HG03521 (cell line): ENCODE measurements around the gene FHIT.
"Not testable (repeated sequence)": the region's sequence is repeated elsewhere in the genome, so short reads cannot be mapped to it uniquely, and the experiment has no call there.

Experiments
- ATAC-seq: cut with Tn5 transposase; IDR thresholded peaks from one replicate; pipeline ENCODE4 v1.9.1; 2021; ENCODE audit warnings: mild to moderate bottlenecking, moderate library complexity; ENCODE audit not compliant: unreplicated experiment

The FHIT gene

DNA sequence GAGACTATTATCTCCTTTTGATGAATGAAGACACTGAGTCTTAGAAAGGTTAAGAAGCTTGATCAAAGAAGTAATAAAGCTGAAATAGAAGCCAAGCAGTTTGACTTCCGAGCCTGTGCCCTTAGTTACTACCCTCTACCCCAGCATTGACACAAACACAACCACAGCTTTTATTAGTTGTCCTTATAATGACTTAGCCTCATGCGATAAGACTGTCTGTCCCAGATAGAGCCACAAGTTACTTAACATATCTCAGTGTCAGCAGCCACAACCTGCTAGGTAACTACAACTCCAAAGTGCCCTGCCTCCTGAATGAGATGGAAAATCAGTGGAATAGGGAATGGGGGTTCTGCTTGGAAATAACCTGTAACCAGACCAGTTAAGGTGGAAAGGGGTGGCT lies 1419.9 kb downstream of the FHIT start:
- no peak for ATAC-seq

DNA sequence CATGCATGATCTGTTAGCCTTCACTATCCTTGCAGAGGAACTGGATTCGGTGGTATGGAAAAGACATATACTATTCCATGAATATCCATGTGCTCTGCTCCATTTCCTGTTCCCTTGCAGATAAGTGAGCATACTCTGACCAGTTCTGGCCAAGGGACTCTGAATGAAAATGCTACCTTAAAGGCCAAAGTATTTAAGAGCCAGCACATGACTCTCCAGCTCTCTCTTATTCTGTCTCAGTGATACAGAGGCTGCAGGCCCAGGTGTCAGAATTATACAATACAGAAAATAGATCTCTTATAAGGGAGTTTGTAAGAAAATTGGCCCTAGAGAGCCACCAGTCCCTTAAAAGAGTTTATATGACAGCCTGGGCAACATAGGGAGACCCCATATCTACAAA lies 1421.7 kb downstream of the FHIT start:
- no peak for ATAC-seq

DNA sequence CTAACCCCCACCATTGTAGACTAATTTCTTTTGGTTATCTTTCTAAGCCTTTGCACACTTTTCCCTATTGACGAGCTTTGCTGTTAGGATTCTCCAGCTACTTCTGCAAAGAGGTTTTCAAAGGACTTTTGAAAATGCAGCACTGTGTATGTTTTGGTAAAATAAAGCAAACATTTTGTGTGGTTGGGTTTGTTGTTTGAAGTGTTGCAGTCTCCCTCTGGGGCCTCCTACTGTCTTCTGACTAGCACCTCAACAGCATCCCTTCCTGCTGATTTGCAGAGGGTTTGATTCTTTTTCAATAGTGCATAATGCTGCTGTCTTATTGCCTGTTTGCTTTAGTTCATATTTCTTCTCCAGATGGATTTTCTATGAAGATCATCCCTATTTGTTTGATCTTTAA lies 1426.4 kb downstream of the FHIT start:
- no peak for ATAC-seq

DNA sequence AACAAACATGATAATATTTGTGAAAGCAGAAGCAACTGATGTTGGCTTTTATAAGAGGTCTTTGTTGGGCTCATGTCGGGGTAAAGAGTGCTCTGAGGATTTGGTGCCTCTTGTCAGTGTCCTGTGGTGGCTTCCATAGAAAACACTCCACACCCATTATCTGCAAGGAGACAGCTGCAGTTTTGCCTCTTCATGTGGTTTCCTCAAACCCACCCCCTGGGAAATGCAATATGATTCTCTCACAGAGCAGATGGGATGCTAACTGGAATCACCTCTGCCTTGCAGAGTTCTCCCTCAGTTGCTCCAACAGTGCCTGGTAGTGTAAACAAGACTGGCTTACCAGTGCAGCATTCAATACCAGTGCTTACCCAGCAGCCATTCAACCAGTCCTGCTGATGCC lies 1430.0 kb downstream of the FHIT start:
- no peak for ATAC-seq

DNA sequence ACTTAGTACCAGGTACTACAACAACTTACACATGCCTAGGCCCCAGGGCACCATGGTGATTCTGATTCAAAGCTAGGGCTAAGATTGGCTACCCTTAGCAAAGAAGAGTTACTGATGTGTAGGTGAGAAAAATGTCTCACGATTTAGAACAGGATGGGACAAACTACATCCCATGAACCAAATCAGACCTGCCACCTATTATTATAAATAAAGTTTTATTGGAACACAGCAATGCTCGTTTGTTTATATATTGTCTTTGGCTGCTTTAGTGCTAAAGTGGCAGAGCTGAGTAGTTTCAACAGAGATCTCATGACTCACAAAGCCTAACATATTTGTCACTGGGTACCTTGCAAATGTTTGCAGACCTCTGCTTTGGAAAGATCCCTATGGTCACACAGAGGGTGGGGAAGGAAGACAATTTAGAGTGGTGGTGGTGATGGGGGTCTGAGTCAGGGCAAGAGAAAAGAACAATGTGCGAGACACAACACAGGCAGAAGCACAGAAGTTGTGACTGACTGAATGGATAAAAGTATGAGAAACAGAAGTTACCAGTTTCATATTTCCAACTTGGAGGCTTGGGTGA lies 1430.8 kb downstream of the FHIT start:
- ATAC-seq: no peak

DNA sequence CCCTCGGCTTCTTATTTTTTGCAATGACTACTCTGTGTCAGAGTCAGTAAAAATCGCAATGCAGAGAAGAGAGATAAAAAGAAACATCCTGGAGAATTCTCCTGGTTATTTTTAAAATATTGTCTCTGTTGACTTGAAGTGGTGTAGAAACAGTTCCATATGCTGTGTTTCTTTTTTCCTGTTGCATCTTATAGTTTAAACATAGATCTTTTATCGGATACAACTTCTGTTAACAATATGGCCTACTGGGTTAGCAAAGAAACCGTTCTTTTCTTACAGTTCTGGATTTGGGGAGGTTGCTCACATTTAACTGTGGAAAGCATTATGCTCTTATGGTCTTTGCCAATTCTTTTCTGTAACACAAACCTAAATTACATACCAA lies 1432.3 kb downstream of the FHIT start:
- no peak for ATAC-seq

DNA sequence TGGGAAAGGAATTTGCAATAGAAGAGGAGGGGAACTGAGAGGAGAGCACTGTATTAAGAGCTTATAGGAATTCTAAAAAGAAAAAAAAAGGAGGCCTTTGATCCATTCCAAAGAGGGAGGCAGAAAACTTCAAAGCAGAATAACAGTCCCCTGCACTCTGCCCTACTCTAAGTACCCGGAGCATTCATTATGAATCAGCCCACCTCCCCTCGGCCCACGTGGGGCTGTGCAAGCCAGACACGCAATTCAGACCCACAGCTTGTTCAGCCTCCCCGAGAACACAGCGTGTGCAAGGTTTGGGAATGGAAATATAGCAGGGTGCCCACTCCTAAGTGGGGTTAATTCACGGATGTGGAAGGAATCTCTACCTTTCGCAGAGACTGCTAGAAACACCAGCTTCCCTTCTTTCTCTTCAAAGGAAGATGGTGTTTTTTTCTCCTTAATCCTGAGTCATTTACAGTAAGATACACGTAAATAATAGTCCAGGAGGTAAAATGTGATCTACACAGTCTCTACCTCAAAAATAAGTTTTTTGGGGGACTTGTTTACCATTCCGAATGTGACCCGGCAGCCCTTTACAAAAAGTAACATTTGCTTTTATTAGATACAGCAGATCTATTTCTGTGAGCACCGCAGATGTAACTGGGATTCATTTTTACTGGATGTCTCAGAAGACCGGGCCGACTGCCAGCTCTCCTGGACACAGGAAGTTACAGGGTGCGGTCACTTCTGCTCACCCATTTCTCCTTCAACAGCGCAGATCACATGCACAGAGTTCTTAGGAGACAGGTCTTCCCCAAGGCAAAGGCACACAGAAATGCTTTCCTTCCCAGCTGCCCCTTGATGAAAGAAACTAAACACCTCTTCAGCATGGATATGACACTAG lies 1433.0 kb downstream of the FHIT start:
- ATAC-seq: no peak

DNA sequence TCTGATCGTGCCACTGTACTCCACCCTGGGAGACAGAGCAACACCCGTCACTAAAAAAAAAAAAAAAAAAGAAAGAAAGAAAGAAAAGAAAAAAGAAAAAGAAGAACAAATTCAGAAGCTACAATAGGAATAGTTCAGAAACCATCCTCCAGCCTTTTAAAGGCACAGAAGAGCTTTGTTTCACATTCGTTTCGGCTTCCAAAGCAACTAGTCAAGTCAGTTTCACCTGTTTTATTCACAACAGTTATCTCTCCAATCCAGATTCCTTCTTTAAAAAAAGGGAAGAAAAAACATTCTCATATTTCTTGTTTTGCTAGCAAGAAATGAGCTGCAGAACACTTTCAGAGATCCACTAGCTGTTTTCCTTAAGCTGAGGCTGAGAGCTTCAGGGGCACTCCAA lies 1433.7 kb downstream of the FHIT start:
- no peak for ATAC-seq

DNA sequence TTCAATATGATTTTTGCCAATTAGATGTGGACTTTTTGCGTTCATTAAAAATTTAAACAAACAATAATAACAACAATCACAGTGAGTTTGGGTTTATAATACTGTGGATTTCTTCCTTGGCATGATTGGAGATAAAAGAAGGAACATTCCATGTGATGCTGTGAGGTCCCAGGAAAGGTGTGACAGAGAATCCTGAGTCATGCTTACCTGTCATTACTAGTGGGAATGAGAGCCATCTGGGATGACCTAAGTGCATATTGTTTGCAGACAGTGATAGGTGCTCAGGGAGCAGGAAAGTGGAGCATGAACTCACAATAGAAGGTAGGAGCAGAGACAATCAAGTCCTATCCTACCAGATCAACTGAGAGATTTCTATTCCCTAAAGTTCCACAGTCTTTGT lies 1434.9 kb downstream of the FHIT start:
- no peak for ATAC-seq

DNA sequence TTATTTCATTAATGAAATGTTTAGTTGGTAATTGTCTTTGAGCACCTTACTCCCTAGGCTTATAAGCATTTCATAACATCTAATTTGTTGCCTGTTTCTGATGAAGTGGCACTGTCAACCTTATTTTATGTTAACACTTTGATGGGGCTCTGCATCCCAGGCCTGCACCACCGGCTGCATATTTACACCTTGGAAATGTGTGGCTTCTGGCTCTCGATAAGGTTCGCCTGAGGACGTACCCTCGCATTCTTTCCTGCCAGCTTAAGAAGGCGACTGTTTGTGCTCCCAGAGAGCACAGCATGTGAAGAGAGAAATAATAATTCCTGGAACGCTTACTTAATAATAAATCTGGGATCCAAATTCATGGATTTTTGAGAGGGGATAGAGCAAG lies 1438.1 kb downstream of the FHIT start:
- no peak for ATAC-seq

DNA sequence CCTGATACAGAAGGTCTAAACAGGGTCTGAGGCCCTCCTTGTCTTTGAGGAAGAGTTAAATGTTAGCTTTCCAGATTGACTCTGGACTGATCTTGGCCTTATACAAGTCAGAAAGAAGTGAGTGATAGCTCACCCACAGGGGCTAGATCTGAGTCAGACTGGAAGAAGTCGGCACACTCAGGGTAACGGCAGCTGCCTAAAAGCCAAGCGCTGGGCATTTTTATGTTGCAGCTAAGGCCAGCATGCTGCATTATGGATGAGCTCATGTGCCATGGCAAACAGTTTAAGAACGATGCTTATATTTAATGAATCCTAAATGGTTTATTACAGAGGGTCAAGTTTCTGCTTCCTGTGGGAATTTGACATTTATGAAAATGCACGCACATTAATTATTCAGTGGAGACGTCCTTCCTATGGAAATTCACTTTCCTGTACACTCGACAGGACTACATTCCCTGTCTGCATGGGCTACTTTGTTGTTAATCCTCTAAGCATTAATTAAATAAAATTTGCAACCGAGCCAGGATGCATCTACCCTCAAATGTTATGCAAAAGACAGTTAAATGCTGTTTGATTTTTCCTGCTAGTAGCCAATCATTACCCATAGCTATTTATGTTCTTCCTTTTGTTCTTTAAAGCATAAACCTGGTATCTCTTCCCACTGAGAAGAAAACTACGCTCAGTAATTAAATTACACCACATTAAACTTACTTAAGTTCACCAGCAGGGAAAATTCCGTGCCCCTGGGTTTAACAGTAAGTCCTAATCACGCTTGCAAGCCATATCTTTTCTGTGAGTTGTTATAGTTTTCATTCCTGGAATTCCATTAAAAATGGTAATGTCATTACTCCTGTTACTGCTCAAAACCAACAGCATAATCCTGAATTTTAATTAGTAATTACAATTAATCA lies 1438.8 kb downstream of the FHIT start:
- ATAC-seq: no peak

DNA sequence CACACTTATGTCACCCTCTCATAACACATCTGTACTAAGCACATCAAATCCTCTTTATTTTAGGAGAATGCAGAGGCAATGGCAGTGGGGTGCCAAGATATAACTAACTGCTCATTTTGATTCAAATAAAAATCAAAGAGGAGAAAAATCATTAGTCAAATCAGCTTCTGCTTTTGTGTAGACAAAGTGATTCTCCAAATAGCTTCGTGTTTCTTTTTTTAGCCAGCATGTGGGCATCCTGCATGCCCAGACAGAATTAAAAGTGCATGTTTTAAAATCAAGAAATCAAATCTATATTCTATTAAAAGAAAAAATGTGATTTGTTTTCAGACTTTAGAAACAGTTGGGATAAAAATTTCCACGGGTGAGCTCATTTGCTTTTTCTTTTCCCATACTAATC lies 1440.1 kb downstream of the FHIT start:
- no peak for ATAC-seq

DNA sequence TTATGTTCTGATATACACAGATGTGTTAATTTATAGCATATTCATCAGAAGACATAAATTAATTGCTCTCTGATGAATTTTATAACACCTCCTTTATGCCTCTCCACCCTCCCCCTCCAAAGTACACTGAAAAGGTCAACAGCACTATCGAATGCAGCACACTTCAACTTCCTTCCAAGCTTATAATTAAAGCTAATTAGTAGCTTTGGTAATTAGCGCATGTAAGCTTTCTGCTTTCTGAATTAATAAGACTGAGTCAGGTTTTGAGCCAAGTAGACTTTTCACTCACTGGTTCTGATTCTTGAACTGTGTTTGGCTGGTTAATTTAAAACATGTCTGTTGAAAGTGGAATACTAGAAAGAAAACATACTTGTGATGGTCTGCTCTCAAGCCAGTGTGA lies 1440.6 kb downstream of the FHIT start:
- ATAC-seq: no peak

DNA sequence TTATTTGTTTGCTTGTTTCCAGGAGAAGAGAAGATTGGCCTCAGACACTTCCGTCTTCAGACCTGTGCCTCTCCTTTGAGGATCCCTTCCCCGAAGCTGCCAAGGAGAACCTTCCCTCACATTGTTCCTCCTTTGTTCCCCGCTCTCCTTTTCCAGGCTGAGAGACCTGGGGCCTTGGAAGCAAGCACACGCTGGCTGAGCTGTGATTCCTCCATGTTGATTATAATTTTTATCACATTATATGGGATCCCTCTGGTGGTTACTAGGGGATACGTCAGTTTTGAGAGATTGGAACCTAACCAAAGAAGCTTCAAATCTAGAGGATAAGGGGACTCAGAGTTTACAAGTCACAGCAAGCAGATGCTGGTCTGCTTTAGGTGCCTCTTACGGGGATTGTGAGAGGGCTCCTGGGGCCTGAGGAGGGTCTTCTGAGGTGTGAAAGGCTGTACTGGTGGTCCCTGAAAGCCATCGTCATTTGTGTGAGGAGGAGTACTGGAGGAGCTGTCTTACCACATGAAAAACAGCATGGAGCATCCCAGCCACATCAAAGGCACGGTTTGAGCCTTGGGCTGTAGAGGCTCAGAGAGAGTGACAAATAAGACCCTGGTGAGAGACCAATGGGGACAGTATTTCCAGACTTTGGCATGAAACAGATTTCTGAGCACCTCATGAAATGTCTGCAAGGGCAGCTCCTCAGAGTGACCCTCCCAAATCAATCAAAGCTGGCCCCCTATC lies 1441.4 kb downstream of the FHIT start:
- ATAC-seq: no peak

DNA sequence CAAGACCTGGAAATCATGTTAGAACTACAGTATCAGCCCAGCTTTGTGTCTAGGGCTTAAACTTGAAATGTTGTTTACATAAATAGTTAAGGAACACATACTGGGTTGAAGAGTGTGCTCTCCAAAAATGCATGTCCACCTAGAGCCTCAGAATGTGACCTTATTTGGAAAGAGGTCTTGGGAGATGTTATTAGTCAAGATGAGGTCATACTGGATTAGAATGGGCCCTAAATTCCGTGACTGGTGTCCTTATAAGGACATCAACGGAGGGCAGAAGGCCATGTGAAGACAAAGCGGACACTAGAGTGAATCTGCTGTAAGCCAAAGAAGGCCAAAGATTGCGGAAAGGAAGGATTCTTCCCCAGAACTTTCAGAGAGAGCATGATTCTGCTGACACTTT lies 1442.2 kb downstream of the FHIT start:
- no peak for ATAC-seq

DNA sequence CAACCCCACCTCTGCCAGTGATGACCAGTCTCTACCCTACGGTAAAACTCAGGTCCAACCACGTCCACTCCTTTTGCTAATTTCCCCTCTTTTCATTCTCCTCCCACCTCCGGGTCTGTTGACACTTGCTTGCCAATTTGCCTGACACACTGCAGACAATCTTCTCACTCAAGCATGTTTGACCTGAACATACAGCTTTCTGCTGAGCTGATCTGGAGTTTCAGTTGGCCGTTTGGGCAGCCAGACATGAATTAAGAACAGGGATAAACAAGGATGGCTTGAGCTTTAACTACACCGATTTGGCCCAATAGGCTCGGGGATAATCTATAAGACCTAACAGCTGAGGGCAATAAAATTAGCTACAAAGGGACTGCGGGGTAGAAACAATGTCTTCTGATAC lies 1442.8 kb downstream of the FHIT start:
- ATAC-seq: no peak

DNA sequence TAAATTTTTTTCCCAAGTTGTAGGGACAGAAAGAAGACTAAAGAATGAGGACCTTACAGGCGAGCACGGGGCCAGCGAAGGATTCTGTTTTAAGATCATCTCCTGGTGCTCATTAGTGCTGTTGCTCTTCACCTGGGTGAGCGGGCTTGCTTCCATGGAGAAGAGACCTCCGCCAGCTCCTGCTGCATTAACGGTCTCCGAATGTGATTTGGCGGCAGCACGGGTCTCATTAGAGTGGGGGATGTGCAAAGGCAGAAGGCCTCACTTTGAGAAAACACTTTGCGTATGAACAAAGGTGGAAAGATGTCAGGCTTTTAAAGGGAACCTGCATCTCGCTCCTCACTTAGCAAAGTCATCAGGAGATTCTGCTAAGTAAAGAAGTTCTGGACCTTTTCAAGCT lies 1448.0 kb downstream of the FHIT start:
- no peak for ATAC-seq

DNA sequence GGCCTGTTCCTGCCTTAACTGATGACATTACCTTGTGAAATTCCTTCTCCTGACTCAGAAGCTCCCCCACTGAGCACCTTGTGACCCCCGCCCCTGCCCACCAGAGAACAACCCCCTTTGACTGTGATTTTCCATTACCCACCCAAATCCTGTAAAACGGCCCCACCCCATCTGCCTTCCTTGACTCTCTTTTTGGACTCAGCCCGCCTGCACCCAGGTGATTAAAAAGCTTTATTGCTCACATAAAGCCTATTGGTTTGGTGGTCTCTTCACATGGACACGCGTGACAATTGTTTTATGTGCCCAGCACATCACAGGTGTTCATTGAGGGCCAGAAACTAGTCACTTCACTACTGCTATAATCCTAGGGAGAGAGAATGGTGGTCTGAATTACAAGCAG lies 1448.8 kb downstream of the FHIT start:
- not testable (repeated sequence) for ATAC-seq

DNA sequence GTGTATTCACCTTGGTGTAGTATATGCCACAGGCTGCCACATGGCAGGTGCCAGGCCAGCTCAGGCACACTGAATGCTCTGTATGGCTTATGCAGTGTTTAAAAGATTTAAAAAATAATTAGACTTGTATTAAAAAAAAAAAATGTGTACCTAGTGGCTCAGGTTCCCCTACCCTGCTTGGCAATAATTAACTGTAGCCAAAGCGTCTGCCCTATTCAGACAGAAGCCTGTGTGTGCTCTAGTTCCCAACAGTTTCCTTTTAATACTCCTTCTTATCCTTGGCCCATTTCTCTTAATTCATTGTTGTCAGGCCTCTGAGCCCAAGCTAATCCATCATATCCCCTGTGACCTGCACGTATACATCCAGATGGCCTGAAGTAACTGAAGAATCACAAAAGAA lies 1449.2 kb downstream of the FHIT start:
- no peak for ATAC-seq

DNA sequence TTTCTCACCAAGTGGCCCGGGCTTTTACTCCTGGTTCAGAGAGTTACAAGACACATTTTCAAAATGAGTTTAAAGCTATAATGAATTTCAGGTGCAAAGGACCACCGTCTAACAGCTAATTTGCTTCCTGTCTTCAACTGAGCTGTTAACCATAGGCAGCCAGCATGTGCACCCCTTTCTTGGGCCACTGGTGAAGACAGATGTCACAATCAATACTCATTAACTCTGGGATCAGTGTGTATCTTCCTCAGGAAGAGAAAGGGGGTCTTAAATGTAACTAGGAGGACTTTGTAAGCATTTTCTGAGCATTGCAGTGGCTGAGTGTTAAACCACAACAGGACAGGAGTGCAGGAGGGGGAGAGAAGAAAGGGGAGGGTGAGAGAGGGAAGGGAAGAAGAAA lies 1450.8 kb downstream of the FHIT start:
- no peak for ATAC-seq
